ENCODE results near the gene GBA2. TPM values are rescaled to one million over a fixed set of nuclear protein-coding genes. Genes with fewer than 3 reads are reported as not detected.

The GBA2 gene
- polyA plus RNA-seq, 1 of the 3 experiments (the other 2 are of a cell fraction), result 71.5 TPM

GRCh38 chr9:35749515-35750255 is 657 bp upstream of the GBA2 start:
- no peaks in the 10 kb centered on the region for H3K9me2 ChIP-seq
- no peaks in the 10 kb centered on the region for H3K9me3 ChIP-seq
- peaks cover 31% of the 10 kb centered on the region for H4K20me1 ChIP-seq (ENCODE audit: insufficient read depth)
- H3K79me2 ChIP-seq (ENCODE audit: insufficient read depth), result peaks cover 59% of the 10 kb centered on the region
- no peak for DNase-seq
- POLR2A ChIA-PET, result interaction anchor here (0.5 to 2.6 kb wide), 4 partner anchors 12 to 20 kb away, joined by 4 to 28 read pairs (median 6); partner anchors contain the start of genes CREB3 and TLN1
- 11% methylated on average over 11 of the region's 19 CpGs for WGBS (ENCODE audit: low lambda C conversion rate)
- TF ChIP-seq YY1 (IDR thresholded peaks at IDR 0.05; ENCODE audit: low read depth) (peak; percentile 74; the same call in 1 of the 2 replicates), RFX5 (IDR thresholded peaks at IDR 0.05; ENCODE audit: low read length) (no peak)
- H3K9ac ChIP-seq, result peak overlapping the region; percentile 90
- peak overlapping the region; percentile 70 to 79; a peak in 3 of 4 replicates for H3K27ac ChIP-seq (ENCODE audit: low read depth in 2 of 2, low read length in 1 of 2)
- peak overlapping the region; percentile 80 for H2AFZ ChIP-seq (ENCODE audit: low read depth)
- H3F3A ChIP-seq (replicated peaks; ENCODE audit: insufficient read depth), result peaks cover 7% of the 10 kb centered on the region
- no peaks in the 10 kb centered on the region for H3K27me3 ChIP-seq (ENCODE audit: insufficient read depth)
- peaks cover 16 to 46% of the 10 kb centered on the region in 2 experiments for H3K36me3 ChIP-seq (replicated peaks in 1 of 2; ENCODE audit: control insufficient read depth in 1 of 2, insufficient read depth in 2 of 2, low read length in 1 of 2)
- CTCF ChIA-PET, result interaction anchor here (1.2 to 6.8 kb wide), 6 partner anchors 9 to 132 kb away, joined by 4 to 88 read pairs (median 15); partner anchors contain the start of genes CREB3 and TLN1
- peak overlapping the region; percentile 82 for H3K4me2 ChIP-seq
- peak overlapping the region; percentile 97 to 98 for H3K4me3 ChIP-seq (ENCODE audit: low read depth in 2 of 2, low read length in 1 of 2)
- H3K4me1 ChIP-seq (ENCODE audit: control insufficient read depth in 1 of 2, insufficient read depth in 2 of 2, low read depth in 1 of 2, low read length in 1 of 2), result peaks cover 12 to 33% of the 10 kb centered on the region in 2 experiments; a peak in 2 of 4 replicates

- H3K27me3 ChIP-seq (ENCODE audit: insufficient read depth), result no peaks in the 10 kb centered on the region
- H3K9me2 ChIP-seq, result no peaks in the 10 kb centered on the region
- H3K79me2 ChIP-seq (ENCODE audit: insufficient read depth), result peaks cover 72% of the 10 kb centered on the region
- no peak for DNase-seq
- H3K4me3 ChIP-seq (ENCODE audit: low read depth in 2 of 2, low read length in 1 of 2), result peak overlapping the region; percentile 97 to 98
- peaks cover 31% of the 10 kb centered on the region for H4K20me1 ChIP-seq (ENCODE audit: insufficient read depth)
- H2AFZ ChIP-seq (ENCODE audit: low read depth), result peak overlapping the region; percentile 80; the same call in 1 of the 2 replicates
- H3K27ac ChIP-seq (ENCODE audit: low read depth in 2 of 2, low read length in 1 of 2), result peak overlapping the region; percentile 70 to 79; a peak in 3 of 4 replicates
- H3K36me3 ChIP-seq (replicated peaks in 1 of 2; ENCODE audit: control insufficient read depth in 1 of 2, insufficient read depth in 2 of 2, low read length in 1 of 2), result peaks cover 25 to 46% of the 10 kb centered on the region in 2 experiments
- H3F3A ChIP-seq (replicated peaks; ENCODE audit: insufficient read depth), result peaks cover 7% of the 10 kb centered on the region
- TF ChIP-seq CTCF (IDR thresholded peaks at IDR 0.05) (no peak), SIN3A (IDR thresholded peaks at IDR 0.05; ENCODE audit: borderline replicate concordance, low read depth, low read length) (no peak), EZH2phosphoT487 (IDR thresholded peaks at IDR 0.05; ENCODE audit: borderline replicate concordance, low read depth) (no peak)
- H3K9ac ChIP-seq, result peak overlapping the region; percentile 90
- POLR2A ChIA-PET, result interaction anchor here (1.6 to 2.6 kb wide), 4 partner anchors 8 to 17 kb away, joined by 5 to 28 read pairs (median 8); partner anchors contain the start of genes CREB3 and TLN1
- H3K9me3 ChIP-seq, result no peaks in the 10 kb centered on the region
- H3K4me1 ChIP-seq (ENCODE audit: control insufficient read depth in 1 of 2, insufficient read depth in 2 of 2, low read depth in 1 of 2, low read length in 1 of 2), result peaks cover 12 to 33% of the 10 kb centered on the region in 2 experiments; a peak in 2 of 4 replicates
- WGBS (ENCODE audit: low lambda C conversion rate), result under 1% methylated on average over 19 of the region's 24 CpGs
- H3K4me2 ChIP-seq, result peak overlapping the region; percentile 82
- CTCF ChIA-PET, result interaction anchor here (1.0 to 6.8 kb wide), 13 partner anchors 9 to 137 kb away, joined by 3 to 88 read pairs (median 5); partner anchors contain the start of genes CCDC107, CREB3, NPR2 and TLN1
These were observed 678 bp downstream of the GBA2 start for GRCh38 chr9:35748242-35748857.

Data from SK-N-SH (cell line).